ENCODE data around the gene CCDC14.

Gene CCDC14

GRCh38 chr3:123961508-123961856 is 453 bp upstream of the CCDC14 start:
- DNase-seq: no peak

DNA sequence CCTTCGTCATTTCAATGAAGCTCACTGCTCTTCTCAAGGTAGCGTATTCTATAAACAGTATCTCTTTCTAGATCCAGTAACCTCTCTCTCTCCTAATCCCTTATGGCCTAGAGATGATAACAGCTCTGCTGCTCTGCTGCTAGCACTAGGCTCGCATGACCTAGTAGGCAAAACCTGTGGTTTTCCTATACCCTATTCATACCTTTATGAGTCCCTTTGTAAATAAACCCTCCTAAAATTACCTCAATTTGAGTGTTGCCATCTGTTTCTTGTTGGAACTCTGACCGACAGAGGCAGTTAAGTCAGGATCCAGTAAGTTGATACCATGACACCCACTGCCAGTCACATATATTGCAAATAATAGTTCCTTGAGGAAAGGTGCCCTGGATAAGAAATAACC is 7.3 kb downstream of the CCDC14 start:
- DNase-seq: no peak

GRCh38 chr3:123952844-123953520 is 8.0 kb downstream of the CCDC14 start:
- DNase-seq: no peak

GRCh38 chr3:123951522-123952447 is 9.2 kb downstream of the CCDC14 start:
- DNase-seq: peak; percentile 47

DNA sequence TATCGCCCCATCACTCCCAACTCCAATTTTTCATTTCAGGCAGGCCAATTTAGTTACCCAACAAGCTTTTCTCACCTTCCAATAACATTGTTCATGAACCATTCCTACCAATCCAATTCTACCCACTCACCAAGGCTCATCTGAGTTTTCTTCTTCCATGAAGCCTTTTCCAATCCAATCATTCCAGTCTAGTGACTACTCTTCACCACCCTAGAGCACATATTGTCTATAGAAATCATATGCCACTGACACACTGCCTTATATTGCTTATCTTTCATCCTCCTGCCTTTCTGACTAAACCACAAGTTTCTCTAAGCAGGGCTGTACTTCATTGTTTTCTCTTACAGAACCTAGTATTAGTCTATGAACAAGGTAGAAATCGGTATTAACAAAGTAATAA is 11.4 kb downstream of the CCDC14 start:
- DNase-seq: no peak

- no peak for DNase-seq
These were observed 12.6 kb downstream of the CCDC14 start for GRCh38 chr3:123948449-123948848.

GRCh38 chr3:123947482-123947881 is 13.5 kb downstream of the CCDC14 start:
- no peak for DNase-seq

DNA sequence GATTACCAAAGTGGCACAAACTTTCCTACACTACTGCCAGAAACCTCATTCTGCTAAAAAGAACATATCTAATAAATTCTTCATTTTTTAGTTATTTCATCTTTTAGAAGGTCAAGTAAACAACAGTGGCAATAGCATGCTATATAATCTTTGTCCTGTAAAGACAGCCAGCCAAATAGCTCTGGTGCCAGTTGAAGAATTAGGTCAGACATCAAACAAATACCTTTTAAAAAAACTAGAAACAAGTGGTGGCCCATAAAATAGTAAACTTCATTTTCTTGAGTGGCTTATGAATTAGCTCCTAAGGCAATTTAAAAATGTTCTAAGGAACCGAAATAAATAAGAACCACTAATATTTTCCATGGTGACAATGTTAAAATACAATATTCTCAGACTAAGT is 19.5 kb downstream of the CCDC14 start:
- DNase-seq: no peak

GRCh38 chr3:123941121-123941520 is 19.9 kb downstream of the CCDC14 start:
- DNase-seq: no peak

DNA sequence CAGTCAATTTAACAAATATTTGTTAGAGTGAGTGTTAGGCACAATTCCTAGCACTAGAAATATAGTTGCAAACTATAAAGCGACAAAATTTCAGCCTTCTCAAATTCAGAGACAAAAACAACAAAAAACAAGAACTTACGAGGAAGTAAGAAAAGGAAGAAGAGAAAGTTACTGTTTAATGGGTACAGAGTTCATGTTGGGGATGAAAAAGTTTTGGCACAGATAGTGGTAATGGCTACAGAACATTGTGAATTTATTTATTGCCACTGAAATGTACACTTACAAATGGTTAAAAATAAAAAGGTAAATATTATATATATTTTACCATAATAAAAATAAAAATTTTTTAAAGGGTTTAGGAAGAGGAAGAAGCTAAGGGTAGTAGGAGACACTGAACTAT is 21.3 kb downstream of the CCDC14 start:
- no peak for DNase-seq

- no peak for DNase-seq
These were observed 24.6 kb downstream of the CCDC14 start for GRCh38 chr3:123936400-123936799.

DNA sequence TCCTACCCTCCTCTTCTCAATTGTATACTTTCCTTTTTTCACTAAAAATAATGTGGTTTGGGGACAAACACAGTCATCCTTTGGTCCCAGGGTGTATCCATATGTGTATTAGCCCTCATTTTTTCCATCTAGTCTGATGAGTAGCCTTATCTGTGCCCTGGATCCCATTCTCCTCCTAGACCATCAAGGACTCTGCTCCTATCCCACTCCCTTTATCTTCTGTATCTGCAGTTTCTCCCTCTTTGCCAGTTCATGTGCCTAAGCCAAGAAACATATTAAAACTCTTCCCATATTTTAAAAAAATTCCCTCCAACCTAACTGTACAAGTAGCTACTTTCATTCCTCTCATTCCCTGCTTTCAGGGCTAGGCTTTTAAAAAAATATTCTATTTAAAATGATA is 25.2 kb downstream of the CCDC14 start:
- no peak for DNase-seq

- no peak for DNase-seq
These were observed 26.8 kb downstream of the CCDC14 start for GRCh38 chr3:123934250-123934649.

DNA sequence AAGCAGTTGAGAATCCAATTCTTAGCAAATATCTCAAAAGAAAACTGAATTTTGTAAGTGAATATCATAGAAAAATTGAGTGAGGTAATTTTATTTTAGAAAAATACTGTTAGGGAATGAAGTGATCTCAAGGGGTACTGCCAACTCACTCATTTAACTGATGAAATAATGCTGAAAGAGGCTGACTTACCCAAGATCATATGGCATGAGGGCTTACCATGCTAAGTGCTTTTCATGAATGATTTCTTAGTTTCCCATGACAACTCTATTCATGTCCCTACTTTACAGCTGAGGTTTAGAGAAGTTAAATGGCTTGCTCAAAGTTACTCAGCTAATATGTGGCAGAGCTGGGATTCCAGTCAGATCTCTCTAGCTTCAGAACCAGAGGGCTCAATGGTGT is 30.6 kb downstream of the CCDC14 start:
- no peak for DNase-seq

DNA sequence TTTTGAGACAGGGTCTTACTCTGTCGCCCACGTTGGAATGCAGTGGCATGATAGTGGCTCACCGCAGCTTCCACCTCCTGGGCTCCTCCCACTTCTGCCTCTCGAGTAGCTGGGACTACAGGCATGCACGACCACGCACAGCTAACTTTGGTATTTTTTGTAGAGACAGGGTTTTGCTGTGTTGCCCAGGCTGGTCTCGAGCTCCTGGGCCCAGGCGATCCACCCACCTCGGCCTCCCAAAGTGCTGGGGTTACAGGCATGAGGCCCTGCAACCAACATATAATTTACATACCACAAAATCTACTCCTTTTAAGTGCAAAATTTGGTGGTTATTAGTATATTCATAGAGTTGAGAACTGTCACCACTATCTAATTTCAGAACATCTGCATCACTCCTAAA is 31.7 kb downstream of the CCDC14 start:
- no peak for DNase-seq

GRCh38 chr3:123926396-123926795 is 34.6 kb downstream of the CCDC14 start:
- no peak for DNase-seq

DNA sequence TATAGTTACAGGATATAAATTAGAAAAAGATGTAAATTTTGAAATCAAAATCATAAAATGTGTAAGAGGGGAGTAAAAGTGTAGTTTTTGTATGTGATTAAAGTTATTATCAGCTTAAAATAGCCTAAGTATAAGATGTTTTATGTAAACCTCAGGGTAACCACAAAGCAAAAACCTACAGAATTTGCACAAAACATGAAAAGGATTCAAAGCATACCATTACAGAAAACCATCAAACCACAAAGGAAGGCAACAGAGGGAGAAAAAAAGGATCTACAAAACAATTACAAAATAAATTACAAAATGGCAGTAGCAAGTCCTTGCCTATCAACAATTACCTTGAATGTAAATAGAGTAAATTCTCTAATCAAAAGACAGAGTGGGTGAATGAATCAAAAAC is 40.2 kb downstream of the CCDC14 start:
- DNase-seq: no peak

DNA sequence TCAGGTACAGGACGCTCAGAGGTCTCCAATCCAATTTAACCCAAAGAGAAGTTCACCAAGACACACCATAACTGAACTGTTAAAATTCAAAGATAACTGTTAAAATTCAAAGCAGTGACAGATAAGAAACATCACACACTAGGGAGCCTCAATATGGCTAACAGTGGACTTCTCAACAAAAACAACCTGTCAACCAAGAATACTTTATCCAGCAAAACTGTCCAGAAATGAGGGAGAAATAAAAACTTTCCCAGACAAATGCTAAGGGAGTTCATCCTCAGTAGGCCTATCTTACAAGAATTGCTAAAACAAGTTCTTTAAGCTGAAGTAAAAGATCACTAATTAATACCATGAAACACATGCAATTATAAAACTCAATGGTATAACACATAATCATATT is 40.6 kb downstream of the CCDC14 start:
- DNase-seq: no peak

DNA sequence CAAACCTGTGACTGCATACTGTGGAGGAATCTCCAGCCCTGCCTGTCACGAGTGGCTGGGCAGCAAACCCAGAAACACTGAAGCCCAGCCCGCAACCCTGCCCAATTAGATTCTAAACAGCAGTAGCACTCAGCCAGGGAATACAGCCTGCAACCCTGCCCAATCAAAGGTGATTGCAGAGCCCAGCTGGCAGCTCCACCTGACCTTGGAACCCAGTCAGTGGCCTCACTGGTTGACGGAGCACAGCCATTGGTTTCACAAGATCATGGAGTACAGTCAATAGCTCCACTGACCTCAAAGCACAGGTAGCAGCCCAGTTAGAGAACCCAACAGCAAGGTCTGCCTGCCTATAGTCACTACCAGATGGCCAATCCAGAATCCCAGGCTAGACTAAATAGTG is 41.7 kb downstream of the CCDC14 start:
- DNase-seq: no peak

- no peak for DNase-seq
These were observed 46.2 kb downstream of the CCDC14 start for GRCh38 chr3:123914829-123915228.

GRCh38 chr3:123909785-123910184 is 51.2 kb downstream of the CCDC14 start:
- no peak for DNase-seq

- no peak for DNase-seq
These were observed 53.3 kb downstream of the CCDC14 start for GRCh38 chr3:123907720-123908119.

GRCh38 chr3:123899300-123899865 is 61.6 kb downstream of the CCDC14 start:
- no peak for DNase-seq

DNA sequence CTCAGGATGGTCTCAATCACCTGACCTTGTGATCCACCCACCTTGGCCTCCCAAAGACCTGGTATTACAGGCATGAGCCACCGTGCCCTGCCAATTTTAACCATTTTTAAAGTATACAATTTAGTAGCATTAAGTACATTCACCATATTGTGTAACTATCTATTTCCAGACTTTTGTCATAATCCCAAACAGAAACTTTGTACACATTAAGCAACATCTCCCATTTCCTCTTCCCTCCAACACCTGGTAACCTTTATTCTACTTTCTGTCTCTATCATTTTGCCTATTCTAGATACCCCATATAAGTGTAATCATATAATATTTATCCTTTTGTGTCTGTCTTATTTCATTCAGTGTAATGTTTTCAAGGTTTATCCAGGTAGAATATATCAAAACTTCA is 68.0 kb downstream of the CCDC14 start:
- DNase-seq: no peak
